Epithelial cell of prostate (primary cell): ENCODE results near the gene LBX2.
A peak's percentile ranks its signal among the peaks of the same experiment; 100 is the strongest.

Experiments used
- DNase-seq: peaks from one replicate; pipeline ENCODE4 v3.0.0-alpha.2; 2011; ENCODE audit warnings: low read depth, low spot score
- H3K27ac ChIP-seq: fragments of 450-650 bp; 2 replicates; pipeline ENCODE4 v1.5.1; 2017; ENCODE audit warnings: mild to moderate bottlenecking

The LBX2 gene

GRCh38 chr2:74526649-74527230 lies 27.3 kb upstream of the LBX2 start:
- DNase-seq: no peak
- peak overlapping the region; percentile 64 for H3K27ac ChIP-seq

GRCh38 chr2:74525717-74526648 lies 26.6 kb upstream of the LBX2 start, which contains the start of gene DQX1:
Gene DQX1 (minus strand): TSS chr2:74526231. CDS start chr2:74525729, 502 bp downstream.
- peak within 1 kb of the TSS; percentile 64 for H3K27ac ChIP-seq
- DNase-seq: peak; percentile 91

GRCh38 chr2:74524955-74525716 lies 25.7 kb upstream of the LBX2 start:
- no peak for DNase-seq
- peak overlapping the region; percentile 64 for H3K27ac ChIP-seq

- H3K27ac ChIP-seq: no peak overlapping the region
- no peak for DNase-seq
These were observed 24.6 kb upstream of the LBX2 start for GRCh38 chr2:74524005-74524404.

- no peak overlapping the region for H3K27ac ChIP-seq
These were observed 23.1 kb upstream of the LBX2 start for GRCh38 chr2:74522516-74522915.

GRCh38 chr2:74516650-74517049 lies 17.2 kb upstream of the LBX2 start:
- H3K27ac ChIP-seq: no peak overlapping the region
- DNase-seq: no peak

More at GRCh38 chr2:74522516-74522915, 23.1 kb upstream of the LBX2 start:
- DNase-seq: no peak

GRCh38 chr2:74515981-74516633 lies 16.7 kb upstream of the LBX2 start:
- no peak for DNase-seq
- H3K27ac ChIP-seq: no peak overlapping the region

GRCh38 chr2:74515271-74515980 lies 16.0 kb upstream of the LBX2 start:
- H3K27ac ChIP-seq: no peak overlapping the region
- DNase-seq: no peak

GRCh38 chr2:74514368-74515270 lies 15.2 kb upstream of the LBX2 start, which contains the start of gene TLX2:
Gene TLX2 (plus strand): TSS chr2:74514450. CDS start chr2:74514807, 357 bp downstream.
- no peak within 1 kb of the TSS for H3K27ac ChIP-seq
- DNase-seq: no peak

- no peak for DNase-seq
These were observed 14.4 kb upstream of the LBX2 start for GRCh38 chr2:74513605-74514367.

GRCh38 chr2:74512744-74513604 lies 13.6 kb upstream of the LBX2 start:
- DNase-seq: no peak
- H3K27ac ChIP-seq: no peak overlapping the region

More at GRCh38 chr2:74513605-74514367, 14.4 kb upstream of the LBX2 start:
- H3K27ac ChIP-seq: no peak overlapping the region

GRCh38 chr2:74511104-74511989 lies 11.9 kb upstream of the LBX2 start:
- H3K27ac ChIP-seq: no peak overlapping the region
- no peak for DNase-seq

GRCh38 chr2:74510272-74510671 lies 10.9 kb upstream of the LBX2 start:
- no peak for DNase-seq
- H3K27ac ChIP-seq: no peak overlapping the region

- no peak for DNase-seq
- peak overlapping the region; percentile 98 for H3K27ac ChIP-seq
These were observed 8.6 kb upstream of the LBX2 start for GRCh38 chr2:74507926-74508520.

GRCh38 chr2:74507145-74507925 lies 7.9 kb upstream of the LBX2 start, which contains the start of gene PCGF1:
Gene PCGF1 (minus strand): TSS chr2:74507695. CDS start chr2:74507668, 27 bp downstream.
- DNase-seq: peak; percentile 90
- H3K27ac ChIP-seq: peak within 1 kb of the TSS; percentile 98
